Body of pancreas (tissue), 4 donors: ENCODE data around the gene ZFAND2A. TPM values are rescaled to one million over a fixed set of nuclear protein-coding genes. Genes with fewer than 3 reads are reported as not detected.
"Not testable (repeated sequence)": the region's sequence is repeated elsewhere in the genome, so short reads cannot be mapped to it uniquely, and the experiment has no call there.

ENCODE experiments used
- ATAC-seq: fragments of 150-250 bp; one replicate; pipeline ENCODE4 v1.9.1; 2016
- DNase-seq, 4 donors: peaks; one replicate each; pipeline ENCODE4 v3.0.0-alpha.2; 2019
- H3K27ac ChIP-seq, 4 donors: fragments of 200-600 bp; sonication (generic); 1 replicate in 3 of 4; 2 replicates in 1 of 4; pipeline versions ENCODE4 v1.5.1 to v1.6.1; 2016 to 2019; ENCODE audit warnings: mild to moderate bottlenecking in 1 of 4, mixed read lengths in 1 of 4, moderate library complexity in 1 of 4
- H3K27me3 ChIP-seq, 2 donors: fragments of 200-600 bp; sonication (generic); one replicate each; pipeline ENCODE4 v1.6.0; 2016; ENCODE audit warnings: mild to moderate bottlenecking in 1 of 2
- H3K36me3 ChIP-seq, 2 donors: fragments of 200-600 bp; sonication (generic); replicated peaks in 1 of 2; 2 replicates each; pipeline ENCODE4 v1.5.1; 2016; ENCODE audit warnings: low read depth in 2 of 2; ENCODE audit not compliant: insufficient read depth in 1 of 2
- H3K4me1 ChIP-seq: fragments of 200-600 bp; sonication (generic); one replicate; pipeline ENCODE4 v1.6.0; 2016
- H3K4me3 ChIP-seq, 2 donors: fragments of 200-600 bp; sonication (generic); 1 replicate in 1 of 2; 2 replicates in 1 of 2; pipeline ENCODE4 v1.5.1; 2016 to 2019
- H3K9me3 ChIP-seq, 3 donors: fragments of 200-600 bp; sonication (generic); 1 replicate in 2 of 3; 2 replicates in 1 of 3; pipeline ENCODE4 v1.5.1; 2016
- CTCF ChIP-seq, 7 experiments: fragments of 450-650 bp in 4 of 7; fragments of 200-600 bp in 3 of 7; sonication (generic) in 3 of 7; IDR thresholded peaks; one replicate each; pipeline ENCODE4 v1.5.1; 2016 to 2019; ENCODE audit warnings: antibody characterized with exemption in 7 of 7
- POLR2A ChIP-seq, 3 donors: fragments of 450-650 bp; IDR thresholded peaks; one replicate each; pipeline ENCODE4 v1.6.1; 2016; ENCODE audit warnings: antibody characterized with exemption in 3 of 3, mild to moderate bottlenecking in 2 of 3
- WGBS, 2 donors: methylation state at CpG; one replicate each; pipeline ENCODE4 v1.1.5; 2017; 5-methylcytosine and 5-hydroxymethylcytosine counted together
- intact Hi-C: fragments of 100-400 bp; cut with DNase I; formaldehyde crosslinking; loops from one replicate; pipeline ENCODE4 v1.15.1; 2023
- total RNA-seq, 2 donors: library from RNA; depleted of rRNA; stranded (reverse); fragments of >200 nt; gene quantifications; one replicate each; pipeline ENCODE4 v1.1.0, GENCODE V29; 2016

The ZFAND2A gene
- total RNA-seq, 2 donors from 2014 or later = 15.6 to 17.8 TPM

GRCh38 chr7:1158203-1159126 is 1.5 kb downstream of the ZFAND2A start:
- TF ChIP-seq CTCF (IDR thresholded peaks at IDR 0.05) (no peak), POLR2A (IDR thresholded peaks at IDR 0.05) (no peak)
- H3K27me3 ChIP-seq = no peaks in the 10 kb centered on the region
- H3K9me3 ChIP-seq = no peaks in the 10 kb centered on the region
- DNase-seq (no peak), ATAC-seq (no peak)
- peak overlapping the region; percentile 6 to 95 (median 80) for H3K27ac ChIP-seq
- peaks cover 6 to 10% of the 10 kb centered on the region in 2 donors for H3K36me3 ChIP-seq
- H3K4me3 ChIP-seq = peak overlapping the region; percentile 76 to 96
- intact Hi-C loops = no loop called here
- H3K4me1 ChIP-seq = peaks cover 49% of the 10 kb centered on the region
- 36 to 38% methylated on average over 24 to 25 of the region's 25 CpGs for WGBS, 2 donors

GRCh38 chr7:1156782-1157535 is 3.0 kb downstream of the ZFAND2A start:
- DNase-seq = peak in 3 of 4 donors; percentile 46 to 70 (median 52)
- Histone ChIP-seq H3K4me1 (peaks cover 49% of the 10 kb centered on the region), H3K9me3 (no peaks in the 10 kb centered on the region), H3K36me3 (peaks cover 15 to 21% of the 10 kb centered on the region in 2 donors), H3K27me3 (no peaks in the 10 kb centered on the region), H3K27ac (peak overlapping the region; percentile 68 to 95 (median 80)), H3K4me3 (no peak overlapping the region)
- TF ChIP-seq CTCF (IDR thresholded peaks at IDR 0.05) (no peak), POLR2A (IDR thresholded peaks at IDR 0.05) (peak in 1 of 3 donors; percentile 23)
- WGBS, 2 donors = 29 to 31% methylated on average over 10 of the region's 10 CpGs
- intact Hi-C loops = no loop called here
- peak; percentile 38 for ATAC-seq

- ATAC-seq, H3K4me3 ChIP-seq, DNase-seq, H3K27me3 ChIP-seq, H3K9me3 ChIP-seq, intact Hi-C loops: not testable (repeated sequence)
- H3K36me3 ChIP-seq = peaks cover 21 to 24% of the 10 kb centered on the region in 2 donors
- H3K27ac ChIP-seq = peak overlapping the region; percentile 68 to 95 (median 80)
- peaks cover 49% of the 10 kb centered on the region for H3K4me1 ChIP-seq
- 38 to 53% methylated on average over 6 to 22 of the region's 33 CpGs for WGBS, 2 donors
Measured at GRCh38 chr7:1155818-1156781, 3.9 kb downstream of the ZFAND2A start.

- peaks cover 21 to 28% of the 10 kb centered on the region in 2 donors for H3K36me3 ChIP-seq
- H3K27me3 ChIP-seq = no peaks in the 10 kb centered on the region
- 86 to 90% methylated on average over 9 to 11 of the region's 11 CpGs for WGBS, 2 donors
- H3K9me3 ChIP-seq = no peaks in the 10 kb centered on the region
- TF ChIP-seq POLR2A (IDR thresholded peaks at IDR 0.05) (no peak), CTCF (IDR thresholded peaks at IDR 0.05) (no peak)
- ATAC-seq (no peak), DNase-seq (no peak)
- H3K4me1 ChIP-seq = peaks cover 44% of the 10 kb centered on the region
- no peak overlapping the region for H3K27ac ChIP-seq
- intact Hi-C loops = no loop called here
- H3K4me3 ChIP-seq = no peak overlapping the region
Measured at GRCh38 chr7:1154172-1154739, 5.7 kb downstream of the ZFAND2A start.
